ENCODE measurements around the gene CCSER2.
"Not testable (repeated sequence)": the region's sequence is repeated elsewhere in the genome, so short reads cannot be mapped to it uniquely, and the experiment has no call there.

The CCSER2 gene

DNA sequence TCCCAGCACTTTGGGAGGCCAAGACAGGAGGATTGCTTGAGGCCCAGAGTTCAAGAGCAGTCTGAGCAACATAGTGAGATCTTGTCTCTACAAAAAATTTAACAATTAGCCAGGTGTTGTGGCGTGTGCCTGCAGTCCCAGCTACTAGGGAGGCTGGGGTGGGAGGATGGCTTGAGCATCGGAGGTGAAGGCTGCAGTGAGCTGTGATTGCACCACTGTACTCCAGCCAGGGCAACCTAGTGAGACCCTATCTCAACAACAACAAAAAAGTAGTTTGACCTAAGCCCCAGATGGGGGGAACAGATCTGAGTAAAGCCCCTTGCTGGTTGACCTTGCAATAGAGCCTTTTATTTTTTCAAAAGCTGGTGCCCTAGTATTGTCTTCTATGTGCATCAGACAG lies 15.6 kb upstream of the CCSER2 start:
- peaks cover 7 to 14% of the 10 kb centered on the region in 2 donors for H3K4me1 ChIP-seq (ENCODE audit: control insufficient read depth in 1 of 2, insufficient read depth in 2 of 2, low read length in 2 of 2)
- no peaks in the 10 kb centered on the region for H3K9me3 ChIP-seq (ENCODE audit: control insufficient read depth in 1 of 2, low read length in 2 of 2)
- H3K9ac ChIP-seq (ENCODE audit: low read depth in 1 of 2, low read length in 2 of 2), result no peak overlapping the region
- H3K4me3 ChIP-seq (ENCODE audit: low read depth in 1 of 2, low read length in 2 of 2), result no peak overlapping the region
- H3K36me3 ChIP-seq (ENCODE audit: control insufficient read depth in 1 of 2, insufficient read depth in 2 of 2, low read length in 2 of 2), result no peaks in the 10 kb centered on the region
- no peak overlapping the region for H3K27ac ChIP-seq (ENCODE audit: low read depth, low read length)
- no peaks in the 10 kb centered on the region for H3K27me3 ChIP-seq (ENCODE audit: control insufficient read depth in 1 of 2, insufficient read depth in 2 of 2, low read length in 2 of 2)

DNA sequence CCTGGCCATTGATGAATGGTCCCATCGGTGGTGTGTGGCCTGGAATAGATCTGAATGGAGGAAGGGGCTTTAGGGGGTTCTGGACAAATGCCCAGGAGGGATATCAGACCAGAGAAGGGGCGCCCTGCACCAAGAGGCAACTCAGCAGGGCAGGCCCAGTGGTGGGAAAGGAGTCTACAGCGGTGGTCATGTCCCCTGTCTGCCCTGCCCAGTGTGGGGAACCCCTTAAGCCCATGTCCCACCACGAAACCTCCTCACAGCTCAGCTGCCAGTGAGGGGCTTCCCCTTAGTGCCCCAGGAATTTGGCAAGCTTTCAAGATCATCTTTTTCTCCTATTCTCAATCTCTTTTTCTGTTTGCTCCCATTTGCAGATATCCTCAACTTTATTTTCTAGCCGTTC lies 14.1 kb upstream of the CCSER2 start:
- Histone ChIP-seq H3K36me3 (ENCODE audit: control insufficient read depth in 1 of 2, insufficient read depth in 2 of 2, low read length in 2 of 2) (no peaks in the 10 kb centered on the region), H3K4me1 (ENCODE audit: control insufficient read depth in 1 of 2, insufficient read depth in 2 of 2, low read length in 2 of 2) (peaks cover 0 to under 1% of the 10 kb centered on the region in 2 donors), H3K27ac (ENCODE audit: low read depth, low read length) (no peak overlapping the region), H3K4me3 (ENCODE audit: low read depth in 1 of 2, low read length in 2 of 2) (no peak overlapping the region), H3K9ac (ENCODE audit: low read depth in 1 of 2, low read length in 2 of 2) (no peak overlapping the region), H3K27me3 (ENCODE audit: control insufficient read depth in 1 of 2, insufficient read depth in 2 of 2, low read length in 2 of 2) (no peaks in the 10 kb centered on the region), H3K9me3 (ENCODE audit: control insufficient read depth in 1 of 2, low read length in 2 of 2) (no peaks in the 10 kb centered on the region)

DNA sequence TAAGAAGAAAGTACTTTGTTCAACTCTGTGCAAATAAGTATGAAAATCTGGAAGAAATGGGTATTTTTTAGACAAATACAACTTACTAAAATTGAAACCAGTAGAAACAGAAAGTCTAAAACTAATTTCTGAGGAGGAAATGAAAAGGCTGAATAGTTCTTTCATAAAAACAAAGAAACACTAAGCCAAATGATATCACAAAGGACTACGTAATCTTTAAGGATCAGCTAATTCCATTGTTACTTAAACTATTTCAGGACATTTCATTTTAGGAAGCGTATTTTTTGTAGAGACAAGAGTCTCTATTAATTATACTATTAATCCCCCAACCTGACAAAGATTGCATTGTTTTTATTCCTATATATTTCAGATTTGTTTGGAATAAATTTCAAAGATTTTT lies 11.2 kb upstream of the CCSER2 start:
- Histone ChIP-seq H3K4me3 (ENCODE audit: low read depth in 1 of 2, low read length in 2 of 2) (no peak overlapping the region), H3K36me3 (ENCODE audit: control insufficient read depth in 1 of 2, insufficient read depth in 2 of 2, low read length in 2 of 2) (no peaks in the 10 kb centered on the region), H3K4me1 (ENCODE audit: control insufficient read depth in 1 of 2, insufficient read depth in 2 of 2, low read length in 2 of 2) (no peaks in the 10 kb centered on the region), H3K9ac (ENCODE audit: low read depth in 1 of 2, low read length in 2 of 2) (no peak overlapping the region), H3K27ac (ENCODE audit: low read depth, low read length) (no peak overlapping the region), H3K9me3 (ENCODE audit: control insufficient read depth in 1 of 2, low read length in 2 of 2) (no peaks in the 10 kb centered on the region), H3K27me3 (ENCODE audit: control insufficient read depth in 1 of 2, insufficient read depth in 2 of 2, low read length in 2 of 2) (no peaks in the 10 kb centered on the region)

DNA sequence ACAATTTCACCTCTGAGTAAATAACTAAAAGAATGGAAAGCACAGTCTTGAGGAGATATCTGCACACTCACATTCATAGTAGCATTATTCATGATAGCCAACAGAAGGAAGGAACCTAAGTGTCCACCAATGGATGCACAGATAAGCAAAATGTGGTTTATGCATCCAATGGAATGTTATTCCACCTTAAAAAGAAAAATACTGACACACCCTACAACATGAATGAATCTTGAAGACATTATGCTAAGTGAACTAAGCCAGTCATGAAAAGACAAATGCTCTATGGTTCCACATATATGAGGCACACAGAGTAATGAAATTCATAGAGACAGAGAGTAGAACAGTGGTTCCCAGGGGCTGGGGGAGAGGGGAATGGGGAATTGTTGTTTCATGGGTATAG lies 6.5 kb upstream of the CCSER2 start:
- H3K27ac ChIP-seq (ENCODE audit: low read depth, low read length), result no peak overlapping the region
- no peaks in the 10 kb centered on the region for H3K27me3 ChIP-seq (ENCODE audit: control insufficient read depth in 1 of 2, insufficient read depth in 2 of 2, low read length in 2 of 2)

DNA sequence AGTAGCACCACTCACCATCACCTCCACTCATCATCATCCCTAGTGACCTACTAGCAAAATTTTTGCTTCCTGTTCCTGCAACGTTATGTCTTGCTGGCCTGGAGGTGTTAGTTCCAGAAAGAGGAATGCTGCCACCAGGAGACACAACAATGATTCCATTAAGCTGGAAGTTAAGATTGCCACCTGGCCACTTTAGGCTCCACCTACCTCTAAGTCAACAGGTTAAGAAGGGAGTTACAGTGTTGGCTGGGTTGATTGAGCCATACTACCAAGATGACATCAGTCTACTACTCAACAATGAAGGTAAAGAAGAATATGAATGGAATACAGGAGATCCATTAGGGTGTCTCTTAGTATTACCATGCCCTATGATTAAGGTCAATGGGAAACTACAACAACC lies 4.8 kb upstream of the CCSER2 start:
- not testable (repeated sequence) for H3K27ac ChIP-seq (ENCODE audit: low read depth, low read length); H3K36me3 ChIP-seq (ENCODE audit: control insufficient read depth in 1 of 2, insufficient read depth in 2 of 2, low read length in 2 of 2); H3K9me3 ChIP-seq (ENCODE audit: control insufficient read depth in 1 of 2, low read length in 2 of 2); H3K4me3 ChIP-seq (ENCODE audit: low read depth in 1 of 2, low read length in 2 of 2); H3K27me3 ChIP-seq (ENCODE audit: control insufficient read depth in 1 of 2, insufficient read depth in 2 of 2, low read length in 2 of 2); H3K9ac ChIP-seq (ENCODE audit: low read depth in 1 of 2, low read length in 2 of 2); H3K4me1 ChIP-seq (ENCODE audit: control insufficient read depth in 1 of 2, insufficient read depth in 2 of 2, low read length in 2 of 2)

More for the DNA sequence above, 6.5 kb upstream of the CCSER2 start:
- H3K9ac ChIP-seq (ENCODE audit: low read depth in 1 of 2, low read length in 2 of 2), result no peak overlapping the region
- no peak overlapping the region for H3K4me3 ChIP-seq (ENCODE audit: low read depth in 1 of 2, low read length in 2 of 2)
- no peaks in the 10 kb centered on the region for H3K36me3 ChIP-seq (ENCODE audit: control insufficient read depth in 1 of 2, insufficient read depth in 2 of 2, low read length in 2 of 2)
- H3K9me3 ChIP-seq (ENCODE audit: control insufficient read depth in 1 of 2, low read length in 2 of 2), result no peaks in the 10 kb centered on the region
- H3K4me1 ChIP-seq (ENCODE audit: control insufficient read depth in 1 of 2, insufficient read depth in 2 of 2, low read length in 2 of 2), result no peaks in the 10 kb centered on the region

DNA sequence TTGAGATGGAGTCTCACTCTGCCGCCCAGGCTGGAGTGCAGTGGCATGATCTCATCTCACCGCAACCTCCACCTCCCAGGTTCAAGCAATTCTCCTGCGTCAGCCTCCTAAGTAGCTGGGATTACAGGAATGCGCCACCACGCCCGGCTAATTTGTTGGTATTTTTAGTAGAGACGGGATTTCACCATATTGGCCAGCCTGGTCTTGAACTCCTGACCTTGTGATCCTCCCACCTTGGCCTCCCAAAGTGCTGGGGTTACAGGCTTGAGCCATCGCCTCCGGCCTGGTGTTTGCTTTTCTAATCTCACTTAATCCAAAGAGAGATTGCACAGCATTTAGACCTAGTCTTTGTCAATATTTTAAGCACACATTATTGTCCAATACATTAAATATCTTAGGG lies 1.4 kb upstream of the CCSER2 start:
- H3K9me3 ChIP-seq (ENCODE audit: control insufficient read depth in 1 of 2, low read length in 2 of 2); H3K4me3 ChIP-seq (ENCODE audit: low read depth in 1 of 2, low read length in 2 of 2); H3K36me3 ChIP-seq (ENCODE audit: control insufficient read depth in 1 of 2, insufficient read depth in 2 of 2, low read length in 2 of 2); H3K27me3 ChIP-seq (ENCODE audit: control insufficient read depth in 1 of 2, insufficient read depth in 2 of 2, low read length in 2 of 2); H3K27ac ChIP-seq (ENCODE audit: low read depth, low read length); H3K9ac ChIP-seq (ENCODE audit: low read depth in 1 of 2, low read length in 2 of 2): not testable (repeated sequence)
- H3K4me1 ChIP-seq (ENCODE audit: control insufficient read depth in 1 of 2, insufficient read depth in 2 of 2, low read length in 2 of 2), result peaks cover 10 to 24% of the 10 kb centered on the region in 2 donors

DNA sequence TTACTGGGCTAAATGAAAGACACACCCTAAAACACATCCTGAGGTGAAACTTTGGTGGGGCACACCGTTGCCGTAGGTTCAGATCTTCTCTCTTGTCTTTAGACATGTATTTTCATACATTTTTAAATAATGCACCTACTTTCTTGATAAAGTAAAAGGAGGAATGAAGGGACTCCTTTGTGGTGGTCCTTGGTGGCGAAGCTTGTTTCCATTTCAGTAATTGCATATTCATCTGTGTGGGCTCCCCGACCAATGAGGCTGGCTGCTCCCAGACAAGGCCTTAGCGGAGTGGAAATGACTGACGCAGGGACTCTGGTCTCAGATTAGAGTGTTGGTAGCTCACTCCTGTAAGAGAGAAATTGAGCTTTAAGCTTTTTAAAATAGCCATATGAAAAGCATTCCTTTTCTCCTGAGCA lies 815 bp downstream of the CCSER2 start:
- H3K36me3 ChIP-seq (ENCODE audit: control insufficient read depth in 1 of 2, insufficient read depth in 2 of 2, low read length in 2 of 2), result no peaks in the 10 kb centered on the region
- H3K27ac ChIP-seq (ENCODE audit: low read depth, low read length), result peak overlapping the region; percentile 87
- H3K4me1 ChIP-seq (ENCODE audit: control insufficient read depth in 1 of 2, insufficient read depth in 2 of 2, low read length in 2 of 2), result peaks cover 17 to 31% of the 10 kb centered on the region in 2 donors
- peak overlapping the region; percentile 76 to 83 for H3K9ac ChIP-seq (ENCODE audit: low read depth in 1 of 2, low read length in 2 of 2)
- peak overlapping the region; percentile 76 for H3K4me3 ChIP-seq (ENCODE audit: low read depth in 1 of 2, low read length in 2 of 2)
- no peaks in the 10 kb centered on the region for H3K27me3 ChIP-seq (ENCODE audit: control insufficient read depth in 1 of 2, insufficient read depth in 2 of 2, low read length in 2 of 2)
- H3K9me3 ChIP-seq (ENCODE audit: control insufficient read depth in 1 of 2, low read length in 2 of 2), result no peaks in the 10 kb centered on the region

DNA sequence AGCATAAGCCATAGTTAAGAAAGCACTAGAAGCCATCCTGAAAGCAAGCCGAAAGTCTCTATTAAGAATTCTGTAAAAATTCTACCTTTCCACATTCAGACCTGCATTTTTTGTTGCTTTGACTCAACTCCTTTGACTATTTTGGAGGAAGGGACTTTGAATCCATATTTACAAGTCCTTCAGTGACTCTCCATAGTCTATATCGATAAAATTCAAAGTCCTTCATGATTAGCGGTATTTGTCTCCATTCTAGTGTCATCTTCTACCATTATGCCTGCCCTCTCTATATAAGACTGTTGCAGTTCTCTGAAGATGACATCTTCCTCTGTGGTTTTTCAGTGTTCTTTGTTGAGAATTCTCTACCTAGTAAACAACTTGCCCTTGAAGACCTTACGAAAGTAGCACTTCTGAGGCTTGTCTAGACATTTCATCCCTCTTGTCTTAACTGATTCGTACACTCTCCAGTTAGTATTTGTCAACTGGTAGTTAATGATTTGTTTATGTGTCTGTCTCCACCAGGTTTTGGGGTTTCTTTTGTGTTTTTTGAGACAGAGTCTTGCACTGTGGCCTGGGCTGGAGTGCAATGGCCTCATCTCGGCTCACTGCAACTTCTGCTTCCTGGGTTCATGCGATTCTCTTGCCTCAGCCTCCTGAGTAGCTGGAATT lies 1.7 kb downstream of the CCSER2 start:
- H3K27me3 ChIP-seq (ENCODE audit: control insufficient read depth in 1 of 2, insufficient read depth in 2 of 2, low read length in 2 of 2), result no peaks in the 10 kb centered on the region
- H3K9me3 ChIP-seq (ENCODE audit: control insufficient read depth in 1 of 2, low read length in 2 of 2), result no peaks in the 10 kb centered on the region
- H3K9ac ChIP-seq (ENCODE audit: low read depth in 1 of 2, low read length in 2 of 2), result peak overlapping the region; percentile 76 to 83
- H3K27ac ChIP-seq (ENCODE audit: low read depth, low read length), result no peak overlapping the region
- peak overlapping the region; percentile 76 for H3K4me3 ChIP-seq (ENCODE audit: low read depth in 1 of 2, low read length in 2 of 2)
- peaks cover 23 to 32% of the 10 kb centered on the region in 2 donors for H3K4me1 ChIP-seq (ENCODE audit: control insufficient read depth in 1 of 2, insufficient read depth in 2 of 2, low read length in 2 of 2)
- H3K36me3 ChIP-seq (ENCODE audit: control insufficient read depth in 1 of 2, insufficient read depth in 2 of 2, low read length in 2 of 2), result no peaks in the 10 kb centered on the region

DNA sequence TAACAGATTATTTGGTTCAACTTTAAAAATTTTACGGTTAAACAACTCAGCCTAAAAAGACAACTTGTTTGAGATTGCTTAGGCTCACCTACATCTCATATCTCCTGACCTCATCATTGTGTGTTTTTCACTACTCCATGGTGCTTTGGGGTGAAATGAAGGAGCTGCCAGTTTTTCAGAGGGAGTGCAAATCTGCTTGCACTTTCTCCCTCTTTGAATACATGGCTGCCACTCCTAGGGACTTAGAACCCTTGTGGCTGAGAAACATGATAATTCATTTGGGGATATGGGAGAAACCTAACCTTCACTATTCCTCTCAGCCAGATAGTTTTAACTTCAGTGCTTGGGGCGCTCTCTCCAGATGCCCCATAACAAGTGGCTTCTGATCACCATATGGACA lies 2.7 kb downstream of the CCSER2 start:
- Histone ChIP-seq H3K9me3 (ENCODE audit: control insufficient read depth in 1 of 2, low read length in 2 of 2) (no peaks in the 10 kb centered on the region), H3K4me3 (ENCODE audit: low read depth in 1 of 2, low read length in 2 of 2) (peak overlapping the region in 1 of 2 donors; percentile 32), H3K27ac (ENCODE audit: low read depth, low read length) (no peak overlapping the region), H3K36me3 (ENCODE audit: control insufficient read depth in 1 of 2, insufficient read depth in 2 of 2, low read length in 2 of 2) (no peaks in the 10 kb centered on the region), H3K4me1 (ENCODE audit: control insufficient read depth in 1 of 2, insufficient read depth in 2 of 2, low read length in 2 of 2) (peaks cover 23 to 32% of the 10 kb centered on the region in 2 donors), H3K9ac (ENCODE audit: low read depth in 1 of 2, low read length in 2 of 2) (peak overlapping the region in 1 of 2 donors; percentile 6), H3K27me3 (ENCODE audit: control insufficient read depth in 1 of 2, insufficient read depth in 2 of 2, low read length in 2 of 2) (no peaks in the 10 kb centered on the region)

DNA sequence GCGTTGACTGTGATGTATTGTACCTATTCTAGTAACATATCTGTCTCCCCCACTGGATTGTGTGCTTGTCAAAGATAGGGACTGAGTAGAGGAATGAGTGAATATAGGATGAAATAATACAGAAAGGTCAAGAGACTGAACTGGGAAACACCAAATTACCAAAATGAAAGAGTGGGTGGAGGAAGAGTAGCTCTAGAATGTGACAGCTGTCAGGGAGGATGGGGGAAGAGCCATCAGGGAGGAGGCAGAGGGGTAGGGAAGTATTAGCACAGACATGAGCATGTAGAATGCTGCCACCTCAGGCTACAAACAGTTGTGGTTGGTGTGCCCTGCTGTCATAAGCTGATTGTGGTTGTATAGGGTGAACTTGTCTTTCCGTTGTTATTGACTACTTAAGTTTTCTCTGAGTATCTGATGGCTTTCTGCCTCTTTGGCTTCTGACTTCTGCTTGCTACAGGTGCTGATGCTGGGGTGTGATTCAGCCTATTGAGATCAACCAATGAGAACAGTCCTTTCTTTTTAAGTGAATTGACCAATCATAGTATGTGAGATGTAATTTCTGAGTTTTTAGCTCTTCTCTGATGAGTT lies 5.6 kb downstream of the CCSER2 start:
- no peak overlapping the region for H3K27ac ChIP-seq (ENCODE audit: low read depth, low read length)
- H3K27me3 ChIP-seq (ENCODE audit: control insufficient read depth in 1 of 2, insufficient read depth in 2 of 2, low read length in 2 of 2), result no peaks in the 10 kb centered on the region
- no peaks in the 10 kb centered on the region for H3K9me3 ChIP-seq (ENCODE audit: control insufficient read depth in 1 of 2, low read length in 2 of 2)
- peaks cover 29 to 32% of the 10 kb centered on the region in 2 donors for H3K4me1 ChIP-seq (ENCODE audit: control insufficient read depth in 1 of 2, insufficient read depth in 2 of 2, low read length in 2 of 2)
- H3K4me3 ChIP-seq (ENCODE audit: low read depth in 1 of 2, low read length in 2 of 2), result no peak overlapping the region
- no peaks in the 10 kb centered on the region for H3K36me3 ChIP-seq (ENCODE audit: control insufficient read depth in 1 of 2, insufficient read depth in 2 of 2, low read length in 2 of 2)
- no peak overlapping the region for H3K9ac ChIP-seq (ENCODE audit: low read depth in 1 of 2, low read length in 2 of 2)
